ENCODE data around the gene MTA2. TPM values are rescaled to one million over a fixed set of nuclear protein-coding genes. Genes with fewer than 3 reads are reported as not detected.
A peak's percentile ranks its signal among the peaks of the same experiment; 100 is the strongest.

Gene MTA2
- total RNA-seq, 1 donor from 2014 or later: 203 TPM

GRCh38 chr11:62605467-62605866 lies 3.8 kb upstream of the MTA2 start:
- Mint-ChIP-seq H3K27ac (ENCODE audit: unreplicated experiment) (no peak overlapping the region), H3K27me3 (ENCODE audit: low read depth) (peaks cover 20% of the 10 kb centered on the region), H3K36me3 (ENCODE audit: low read depth) (peaks cover 13% of the 10 kb centered on the region), H3K4me3 (no peak overlapping the region), H3K9me3 (no peaks in the 10 kb centered on the region), H3K4me1 (peaks cover 45% of the 10 kb centered on the region)
- TF ChIP-seq CTCF (conservative IDR thresholded peaks at IDR 0.05): no peak
- DNase-seq (ENCODE audit: low read depth, low spot score): no peak

- no peak for TF ChIP-seq CTCF (conservative IDR thresholded peaks at IDR 0.05)
- Mint-ChIP-seq H3K4me3 (peak overlapping the region; percentile 81), H3K36me3 (ENCODE audit: low read depth) (peaks cover 20% of the 10 kb centered on the region), H3K4me1 (peaks cover 48% of the 10 kb centered on the region), H3K27me3 (ENCODE audit: low read depth) (peaks cover 20% of the 10 kb centered on the region), H3K9me3 (no peaks in the 10 kb centered on the region), H3K27ac (ENCODE audit: unreplicated experiment) (peak overlapping the region; percentile 43)
- DNase-seq (ENCODE audit: low read depth, low spot score): no peak
Measured at GRCh38 chr11:62604460-62605120, 2.9 kb upstream of the MTA2 start.

- TF ChIP-seq CTCF (conservative IDR thresholded peaks at IDR 0.05): no peak
- Mint-ChIP-seq H3K4me3 (peak overlapping the region; percentile 81), H3K27ac (ENCODE audit: unreplicated experiment) (no peak overlapping the region), H3K27me3 (ENCODE audit: low read depth) (peaks cover 23% of the 10 kb centered on the region), H3K36me3 (ENCODE audit: low read depth) (peaks cover 26% of the 10 kb centered on the region), H3K9me3 (no peaks in the 10 kb centered on the region), H3K4me1 (peaks cover 56% of the 10 kb centered on the region)
- DNase-seq (ENCODE audit: low read depth, low spot score): no peak
Measured at GRCh38 chr11:62603776-62604299, 2.2 kb upstream of the MTA2 start.

GRCh38 chr11:62603072-62603408 lies 1.4 kb upstream of the MTA2 start:
- TF ChIP-seq CTCF (conservative IDR thresholded peaks at IDR 0.05): no peak
- Mint-ChIP-seq H3K36me3 (ENCODE audit: low read depth) (peaks cover 30% of the 10 kb centered on the region), H3K4me1 (peaks cover 58% of the 10 kb centered on the region), H3K27ac (ENCODE audit: unreplicated experiment) (no peak overlapping the region), H3K27me3 (ENCODE audit: low read depth) (peaks cover 23% of the 10 kb centered on the region), H3K9me3 (no peaks in the 10 kb centered on the region), H3K4me3 (peak overlapping the region; percentile 81)
- no peak for DNase-seq (ENCODE audit: low read depth, low spot score)

- peaks cover 23% of the 10 kb centered on the region for H3K27me3 Mint-ChIP-seq (ENCODE audit: low read depth)
- no peaks in the 10 kb centered on the region for H3K9me3 Mint-ChIP-seq
- no peak for TF ChIP-seq CTCF (conservative IDR thresholded peaks at IDR 0.05)
- peaks cover 35% of the 10 kb centered on the region for H3K36me3 Mint-ChIP-seq (ENCODE audit: low read depth)
- peak overlapping the region; percentile 59 for H3K27ac Mint-ChIP-seq (ENCODE audit: unreplicated experiment)
- peak; percentile 26 for DNase-seq (ENCODE audit: low read depth, low spot score)
- peak overlapping the region; percentile 94 for H3K4me3 Mint-ChIP-seq
- peaks cover 58% of the 10 kb centered on the region for H3K4me1 Mint-ChIP-seq
Measured at GRCh38 chr11:62602141-62603071, 741 bp upstream of the MTA2 start.

Data from neural crest cell (in vitro differentiated cells).